Osteocyte (in vitro differentiated cells): Measurements from ENCODE around the gene PTPRJ. TPM values are rescaled to one million over a fixed set of nuclear protein-coding genes. Genes with fewer than 3 reads are reported as not detected.

Source experiments
- DNase-seq: peaks from one replicate; pipeline ENCODE4 v3.0.0; 2021; ENCODE audit warnings: mixed read lengths; ENCODE audit not compliant: unreplicated experiment; ENCODE audit errors: extremely low spot score
- H3K27ac Mint-ChIP-seq: one replicate; pipeline ENCODE4 v1.8.0; 2021; ENCODE audit warnings: mild to moderate bottlenecking, mixed read lengths; ENCODE audit not compliant: unreplicated experiment
- H3K27me3 Mint-ChIP-seq: one replicate; pipeline ENCODE4 v1.8.0; 2021; ENCODE audit warnings: mixed read lengths; ENCODE audit not compliant: unreplicated experiment
- H3K36me3 Mint-ChIP-seq: one replicate; pipeline ENCODE4 v1.8.0; 2021; ENCODE audit warnings: mixed read lengths; ENCODE audit not compliant: unreplicated experiment
- H3K4me1 Mint-ChIP-seq: one replicate; pipeline ENCODE4 v1.8.0; 2021; ENCODE audit warnings: mixed read lengths; ENCODE audit not compliant: unreplicated experiment
- H3K4me3 Mint-ChIP-seq: one replicate; pipeline ENCODE4 v1.8.0; 2021; ENCODE audit warnings: mild to moderate bottlenecking, moderate library complexity, mixed read lengths; ENCODE audit not compliant: unreplicated experiment
- H3K9me3 Mint-ChIP-seq: one replicate; pipeline ENCODE4 v1.8.0; 2021; ENCODE audit warnings: mixed read lengths; ENCODE audit not compliant: unreplicated experiment
- total RNA-seq: library from RNA; stranded (reverse); gene quantifications from 2 replicates; pipeline ENCODE4 v1.2.1, GENCODE V29; 2021
- TF ChIP-seq, protein P1 (sequence below): fragments of 200-600 bp; sonication (generic); IDR thresholded peaks from 2 replicates; pipeline ENCODE4 v1.5.0; 2021; ENCODE audit warnings: antibody characterized with exemption, mild to moderate bottlenecking, moderate library complexity

Gene PTPRJ
- total RNA-seq, 1 donor from 2014 or later, result 16.6 TPM

DNA sequence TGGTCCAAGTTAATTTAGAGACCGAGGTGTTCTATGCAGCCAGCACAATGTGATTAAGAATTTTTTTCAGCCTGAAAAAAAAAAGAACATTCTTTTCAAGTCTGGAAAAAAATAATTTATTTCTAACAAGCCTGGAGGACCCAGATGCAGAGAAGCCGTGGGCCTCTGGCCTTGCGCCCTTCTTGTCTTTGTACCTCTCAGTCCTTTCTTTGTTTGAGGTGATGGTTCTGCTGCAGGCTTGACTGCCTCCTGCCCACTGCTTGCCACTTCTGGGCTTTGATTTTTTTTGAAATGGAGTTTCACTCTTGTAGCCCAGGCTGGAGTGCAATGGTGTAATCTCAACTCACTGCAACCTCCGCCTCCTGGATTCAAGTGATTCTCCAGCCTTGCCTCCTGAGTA, 7.2 kb upstream of the PTPRJ start:
- Mint-ChIP-seq H3K27ac (peak overlapping the region; percentile 96), H3K9me3 (no peaks in the 10 kb centered on the region), H3K4me3 (no peak overlapping the region)

DNA sequence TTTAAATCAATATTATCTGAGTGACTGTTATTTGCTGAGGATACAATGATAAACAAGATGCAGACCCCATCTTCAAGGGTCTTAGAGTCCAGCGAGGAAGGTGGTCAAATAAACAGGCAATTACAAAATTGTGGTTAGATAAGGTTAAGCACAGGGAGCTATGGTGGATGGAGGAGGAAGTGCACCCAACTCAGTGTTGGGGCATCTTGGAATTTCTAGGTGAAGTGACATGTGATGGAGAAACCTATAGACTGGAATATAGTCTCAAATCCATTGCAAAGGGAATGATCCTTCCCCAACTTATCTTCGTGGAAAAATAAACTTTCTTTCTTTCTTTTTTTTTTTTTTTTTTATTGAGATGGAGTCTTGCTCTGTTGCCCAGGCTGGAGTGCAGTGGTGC, 3.4 kb upstream of the PTPRJ start:
- Mint-ChIP-seq H3K4me3 (no peak overlapping the region), H3K27me3 (no peaks in the 10 kb centered on the region), H3K4me1 (peaks cover 25% of the 10 kb centered on the region), H3K36me3 (no peaks in the 10 kb centered on the region), H3K27ac (no peak overlapping the region), H3K9me3 (no peaks in the 10 kb centered on the region)
- TF ChIP-seq, protein P1, sequence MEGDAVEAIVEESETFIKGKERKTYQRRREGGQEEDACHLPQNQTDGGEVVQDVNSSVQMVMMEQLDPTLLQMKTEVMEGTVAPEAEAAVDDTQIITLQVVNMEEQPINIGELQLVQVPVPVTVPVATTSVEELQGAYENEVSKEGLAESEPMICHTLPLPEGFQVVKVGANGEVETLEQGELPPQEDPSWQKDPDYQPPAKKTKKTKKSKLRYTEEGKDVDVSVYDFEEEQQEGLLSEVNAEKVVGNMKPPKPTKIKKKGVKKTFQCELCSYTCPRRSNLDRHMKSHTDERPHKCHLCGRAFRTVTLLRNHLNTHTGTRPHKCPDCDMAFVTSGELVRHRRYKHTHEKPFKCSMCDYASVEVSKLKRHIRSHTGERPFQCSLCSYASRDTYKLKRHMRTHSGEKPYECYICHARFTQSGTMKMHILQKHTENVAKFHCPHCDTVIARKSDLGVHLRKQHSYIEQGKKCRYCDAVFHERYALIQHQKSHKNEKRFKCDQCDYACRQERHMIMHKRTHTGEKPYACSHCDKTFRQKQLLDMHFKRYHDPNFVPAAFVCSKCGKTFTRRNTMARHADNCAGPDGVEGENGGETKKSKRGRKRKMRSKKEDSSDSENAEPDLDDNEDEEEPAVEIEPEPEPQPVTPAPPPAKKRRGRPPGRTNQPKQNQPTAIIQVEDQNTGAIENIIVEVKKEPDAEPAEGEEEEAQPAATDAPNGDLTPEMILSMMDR, result no peak
- no peak for DNase-seq

More for the DNA sequence above, 7.2 kb upstream of the PTPRJ start:
- no peak for DNase-seq
- TF ChIP-seq, protein P1, result no peak
- Mint-ChIP-seq H3K27me3 (no peaks in the 10 kb centered on the region), H3K36me3 (no peaks in the 10 kb centered on the region), H3K4me1 (peaks cover 29% of the 10 kb centered on the region)

DNA sequence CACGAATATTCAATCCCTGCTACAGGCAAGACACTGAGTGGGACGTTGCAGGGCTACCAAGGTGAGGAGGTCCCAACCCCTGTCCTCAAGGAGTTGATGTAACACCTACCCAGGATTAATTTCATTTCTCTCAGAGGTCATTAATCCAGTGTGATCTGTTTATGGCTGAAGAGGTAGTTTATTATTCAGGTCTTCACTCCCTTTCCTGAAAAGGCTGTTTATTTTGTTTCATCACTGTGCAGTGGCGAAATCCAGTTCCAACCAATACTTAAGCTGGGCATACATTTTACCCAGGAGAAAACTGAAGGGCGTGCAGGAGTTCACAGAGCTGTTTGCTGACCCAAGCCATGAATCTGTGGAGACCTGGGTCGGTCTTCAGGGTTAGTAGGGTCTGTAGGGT, 2.7 kb upstream of the PTPRJ start:
- no peak overlapping the region for H3K4me3 Mint-ChIP-seq
- TF ChIP-seq, protein P1, result no peak
- peaks cover 30% of the 10 kb centered on the region for H3K4me1 Mint-ChIP-seq
- H3K36me3 Mint-ChIP-seq, result no peaks in the 10 kb centered on the region
- H3K9me3 Mint-ChIP-seq, result no peaks in the 10 kb centered on the region
- H3K27me3 Mint-ChIP-seq, result no peaks in the 10 kb centered on the region
- no peak overlapping the region for H3K27ac Mint-ChIP-seq
- no peak for DNase-seq

DNA sequence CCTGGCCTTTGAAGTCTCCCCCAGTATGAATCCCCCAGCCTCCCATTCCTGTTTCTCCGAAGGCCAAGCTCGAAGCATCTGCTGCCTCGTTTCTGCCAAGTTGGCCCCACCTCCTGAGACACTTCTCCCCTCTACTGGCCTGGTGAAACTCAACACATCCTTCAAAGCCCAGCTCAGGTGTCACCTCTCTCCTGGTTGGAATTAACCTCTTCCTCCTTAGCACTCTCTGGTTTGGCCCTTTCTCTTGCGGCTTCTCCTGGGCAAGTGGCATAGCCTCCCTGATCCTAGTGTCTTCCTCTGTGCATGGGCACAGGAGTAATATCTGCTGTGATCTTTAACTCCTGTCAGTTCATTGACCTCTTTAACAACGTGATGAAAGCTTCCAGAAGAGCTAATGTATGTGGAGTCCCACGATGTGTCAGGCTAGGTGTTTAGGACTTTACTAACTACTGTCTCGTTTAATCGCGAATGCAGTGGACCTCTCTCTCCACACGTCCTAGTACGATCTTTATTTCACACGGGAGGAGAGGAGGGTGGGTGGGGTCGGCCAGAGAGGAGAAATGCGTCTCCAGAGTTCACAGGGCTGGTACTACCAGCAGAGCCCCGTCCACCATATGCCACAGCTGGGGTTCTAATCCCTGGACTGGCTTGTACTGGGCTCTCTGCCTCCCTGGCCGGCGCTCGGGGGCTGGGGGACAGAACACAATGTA, 826 bp upstream of the PTPRJ start:
- Mint-ChIP-seq H3K4me1 (peaks cover 36% of the 10 kb centered on the region), H3K27ac (peak overlapping the region; percentile 8), H3K36me3 (no peaks in the 10 kb centered on the region), H3K9me3 (no peaks in the 10 kb centered on the region), H3K27me3 (no peaks in the 10 kb centered on the region), H3K4me3 (peak overlapping the region; percentile 36)
- TF ChIP-seq, protein P1, result no peak
- DNase-seq, result no peak

DNA sequence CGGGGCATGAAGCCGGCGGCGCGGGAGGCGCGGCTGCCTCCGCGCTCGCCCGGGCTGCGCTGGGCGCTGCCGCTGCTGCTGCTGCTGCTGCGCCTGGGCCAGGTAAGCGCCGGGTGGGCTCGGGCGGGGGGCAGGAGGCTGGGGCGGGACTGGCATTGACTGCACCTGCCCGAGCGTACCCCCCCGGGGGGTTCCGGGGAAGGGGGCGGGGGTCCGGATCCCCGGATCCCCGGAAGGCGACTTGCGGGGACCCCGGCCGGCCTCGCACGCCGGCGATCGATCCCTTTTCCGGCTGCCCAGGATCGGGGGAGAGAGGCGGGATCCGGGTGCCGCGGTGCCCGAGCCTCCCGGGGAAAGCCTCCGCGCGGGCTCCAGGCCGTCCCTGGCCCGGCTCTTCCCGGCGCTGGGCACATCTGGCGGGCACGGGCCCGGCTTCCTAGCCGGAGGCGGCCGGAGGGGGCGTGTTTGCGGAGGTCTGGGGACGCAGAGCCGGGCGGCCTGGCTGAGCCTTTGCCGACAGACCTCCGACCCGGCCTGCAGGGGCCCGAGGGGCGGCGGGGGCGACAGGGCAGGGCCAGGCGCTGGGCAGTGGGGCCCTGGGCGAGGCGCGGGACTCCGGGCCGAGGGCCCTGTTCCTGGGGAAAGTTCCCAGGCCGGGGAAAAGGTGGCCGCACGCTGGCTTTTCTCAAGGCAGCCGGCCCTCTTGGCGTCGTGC, 705 bp downstream of the PTPRJ start:
- H3K4me1 Mint-ChIP-seq, result peaks cover 28% of the 10 kb centered on the region
- H3K4me3 Mint-ChIP-seq, result peak overlapping the region; percentile 78
- TF ChIP-seq, protein P1, result peak; percentile 26
- no peak overlapping the region for H3K27ac Mint-ChIP-seq
- peak; percentile 87 for DNase-seq
- no peaks in the 10 kb centered on the region for H3K9me3 Mint-ChIP-seq
- H3K27me3 Mint-ChIP-seq, result no peaks in the 10 kb centered on the region
- H3K36me3 Mint-ChIP-seq, result no peaks in the 10 kb centered on the region
